Mucosa of stomach (tissue), 1 donor: ENCODE measurements around the gene DCDC2B.

Source experiments
- H3K27me3 ChIP-seq: one replicate; pipeline ENCODE4 v1.7.0; 2013; ENCODE audit warnings: mild to moderate bottlenecking, low read length; ENCODE audit not compliant: control insufficient read depth, insufficient read depth
- H3K36me3 ChIP-seq: one replicate; pipeline ENCODE4 v1.7.0; 2013; ENCODE audit warnings: low read length; ENCODE audit not compliant: control insufficient read depth, insufficient read depth
- H3K4me1 ChIP-seq: one replicate; pipeline ENCODE4 v1.7.0; 2013; ENCODE audit warnings: mild to moderate bottlenecking, low read length; ENCODE audit not compliant: control insufficient read depth, insufficient read depth
- H3K4me3 ChIP-seq: one replicate; pipeline ENCODE4 v1.7.0; 2013; ENCODE audit warnings: low read length
- H3K9ac ChIP-seq: one replicate; pipeline ENCODE4 v1.7.0; 2013; ENCODE audit warnings: mild to moderate bottlenecking, low read length, moderate library complexity
- H3K9me3 ChIP-seq: one replicate; pipeline ENCODE4 v1.7.0; 2013; ENCODE audit warnings: mild to moderate bottlenecking, low read length, moderate library complexity; ENCODE audit not compliant: control insufficient read depth
- donor health status: Pancreatic carcinoma.

Gene DCDC2B

GRCh38 chr1:32181563-32181962, 27.3 kb upstream of the DCDC2B start:
- H3K9ac ChIP-seq = peak overlapping the region; percentile 93
- H3K4me3 ChIP-seq = no peak overlapping the region
- no peaks in the 10 kb centered on the region for H3K36me3 ChIP-seq
- no peaks in the 10 kb centered on the region for H3K27me3 ChIP-seq
- H3K9me3 ChIP-seq = no peaks in the 10 kb centered on the region
- peaks cover 26% of the 10 kb centered on the region for H3K4me1 ChIP-seq

GRCh38 chr1:32182060-32182459, 26.8 kb upstream of the DCDC2B start:
- no peak overlapping the region for H3K9ac ChIP-seq
- H3K27me3 ChIP-seq = no peaks in the 10 kb centered on the region
- no peaks in the 10 kb centered on the region for H3K9me3 ChIP-seq
- no peaks in the 10 kb centered on the region for H3K36me3 ChIP-seq
- peaks cover 26% of the 10 kb centered on the region for H3K4me1 ChIP-seq
- H3K4me3 ChIP-seq = no peak overlapping the region

- H3K9me3 ChIP-seq = no peaks in the 10 kb centered on the region
- H3K4me1 ChIP-seq = peaks cover 19% of the 10 kb centered on the region
- peaks cover 8% of the 10 kb centered on the region for H3K36me3 ChIP-seq
- no peak overlapping the region for H3K4me3 ChIP-seq
- no peaks in the 10 kb centered on the region for H3K27me3 ChIP-seq
- H3K9ac ChIP-seq = no peak overlapping the region
These were observed 24.2 kb upstream of the DCDC2B start for GRCh38 chr1:32184650-32185049.

- no peaks in the 10 kb centered on the region for H3K9me3 ChIP-seq
- H3K4me3 ChIP-seq = no peak overlapping the region
- H3K27me3 ChIP-seq = no peaks in the 10 kb centered on the region
- peaks cover 11% of the 10 kb centered on the region for H3K4me1 ChIP-seq
- H3K9ac ChIP-seq = no peak overlapping the region
- H3K36me3 ChIP-seq = peaks cover 14% of the 10 kb centered on the region
These were observed 22.8 kb upstream of the DCDC2B start for GRCh38 chr1:32186077-32186476.

GRCh38 chr1:32186491-32186890, 22.4 kb upstream of the DCDC2B start:
- H3K4me1 ChIP-seq = peaks cover 7% of the 10 kb centered on the region
- peaks cover 18% of the 10 kb centered on the region for H3K36me3 ChIP-seq

GRCh38 chr1:32187850-32188249, 21.0 kb upstream of the DCDC2B start:
- Histone ChIP-seq H3K9me3 (no peaks in the 10 kb centered on the region), H3K36me3 (peaks cover 29% of the 10 kb centered on the region), H3K4me3 (no peak overlapping the region), H3K27me3 (no peaks in the 10 kb centered on the region), H3K4me1 (no peaks in the 10 kb centered on the region), H3K9ac (no peak overlapping the region)

More at GRCh38 chr1:32186491-32186890, 22.4 kb upstream of the DCDC2B start:
- no peaks in the 10 kb centered on the region for H3K27me3 ChIP-seq
- no peak overlapping the region for H3K4me3 ChIP-seq
- no peaks in the 10 kb centered on the region for H3K9me3 ChIP-seq
- H3K9ac ChIP-seq = no peak overlapping the region

GRCh38 chr1:32192220-32192948, 16.5 kb upstream of the DCDC2B start:
- Histone ChIP-seq H3K9me3 (no peaks in the 10 kb centered on the region), H3K36me3 (peaks cover 44% of the 10 kb centered on the region), H3K4me1 (no peaks in the 10 kb centered on the region), H3K27me3 (no peaks in the 10 kb centered on the region), H3K9ac (no peak overlapping the region), H3K4me3 (no peak overlapping the region)

GRCh38 chr1:32194984-32195383, 13.9 kb upstream of the DCDC2B start:
- Histone ChIP-seq H3K4me3 (no peak overlapping the region), H3K9ac (no peak overlapping the region), H3K36me3 (peaks cover 43% of the 10 kb centered on the region), H3K27me3 (no peaks in the 10 kb centered on the region), H3K4me1 (peaks cover 7% of the 10 kb centered on the region), H3K9me3 (no peaks in the 10 kb centered on the region)

GRCh38 chr1:32195531-32195930, 13.4 kb upstream of the DCDC2B start:
- no peaks in the 10 kb centered on the region for H3K27me3 ChIP-seq
- no peak overlapping the region for H3K4me3 ChIP-seq
- H3K9ac ChIP-seq = no peak overlapping the region
- H3K4me1 ChIP-seq = peaks cover 12% of the 10 kb centered on the region
- peaks cover 39% of the 10 kb centered on the region for H3K36me3 ChIP-seq
- H3K9me3 ChIP-seq = no peaks in the 10 kb centered on the region

- no peaks in the 10 kb centered on the region for H3K27me3 ChIP-seq
These were observed 12.7 kb upstream of the DCDC2B start for GRCh38 chr1:32195972-32196823.

GRCh38 chr1:32197074-32197473, 11.8 kb upstream of the DCDC2B start:
- H3K4me3 ChIP-seq = no peak overlapping the region
- H3K9ac ChIP-seq = no peak overlapping the region
- H3K36me3 ChIP-seq = peaks cover 28% of the 10 kb centered on the region
- peaks cover 23% of the 10 kb centered on the region for H3K4me1 ChIP-seq
- no peaks in the 10 kb centered on the region for H3K27me3 ChIP-seq
- H3K9me3 ChIP-seq = no peaks in the 10 kb centered on the region

More at GRCh38 chr1:32195972-32196823, 12.7 kb upstream of the DCDC2B start:
- no peak overlapping the region for H3K4me3 ChIP-seq
- peaks cover 14% of the 10 kb centered on the region for H3K4me1 ChIP-seq
- H3K36me3 ChIP-seq = peaks cover 36% of the 10 kb centered on the region
- H3K9me3 ChIP-seq = no peaks in the 10 kb centered on the region
- no peak overlapping the region for H3K9ac ChIP-seq

GRCh38 chr1:32197837-32198236, 11.1 kb upstream of the DCDC2B start:
- Histone ChIP-seq H3K36me3 (peaks cover 22% of the 10 kb centered on the region), H3K4me3 (no peak overlapping the region), H3K9me3 (no peaks in the 10 kb centered on the region), H3K4me1 (peaks cover 23% of the 10 kb centered on the region), H3K27me3 (no peaks in the 10 kb centered on the region), H3K9ac (no peak overlapping the region)
